Bone marrow (tissue), 2 donors: ENCODE data around the gene LENG8.
A peak's percentile ranks its signal among the peaks of the same experiment; 100 is the strongest.

Experiments used
- DNase-seq, 2 donors: peaks; one replicate each; lab custom pipeline; 2025; lab: John Stamatoyannopoulos, UW

LENG8 gene

DNA sequence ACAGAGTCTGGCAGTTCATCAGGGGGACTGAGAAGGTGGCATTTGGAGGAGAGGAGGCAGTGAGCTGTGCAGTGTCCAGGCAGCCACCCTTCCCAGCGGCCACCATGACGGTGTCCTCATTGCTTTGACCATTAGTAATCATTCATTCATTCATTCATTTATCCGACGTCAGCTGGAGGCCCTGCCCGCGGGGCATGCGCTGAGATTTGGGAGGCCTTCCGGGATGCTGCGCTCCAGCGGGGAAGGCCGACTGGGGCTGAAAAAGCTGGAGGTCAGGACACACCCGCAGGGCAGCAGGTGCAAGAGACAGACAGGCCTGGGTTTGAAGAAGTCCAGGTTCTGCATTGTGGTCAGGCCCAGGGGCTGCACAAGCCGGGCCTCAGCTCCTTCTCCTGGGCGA, 24.8 kb upstream of the LENG8 start:
- no peak for DNase-seq

DNA sequence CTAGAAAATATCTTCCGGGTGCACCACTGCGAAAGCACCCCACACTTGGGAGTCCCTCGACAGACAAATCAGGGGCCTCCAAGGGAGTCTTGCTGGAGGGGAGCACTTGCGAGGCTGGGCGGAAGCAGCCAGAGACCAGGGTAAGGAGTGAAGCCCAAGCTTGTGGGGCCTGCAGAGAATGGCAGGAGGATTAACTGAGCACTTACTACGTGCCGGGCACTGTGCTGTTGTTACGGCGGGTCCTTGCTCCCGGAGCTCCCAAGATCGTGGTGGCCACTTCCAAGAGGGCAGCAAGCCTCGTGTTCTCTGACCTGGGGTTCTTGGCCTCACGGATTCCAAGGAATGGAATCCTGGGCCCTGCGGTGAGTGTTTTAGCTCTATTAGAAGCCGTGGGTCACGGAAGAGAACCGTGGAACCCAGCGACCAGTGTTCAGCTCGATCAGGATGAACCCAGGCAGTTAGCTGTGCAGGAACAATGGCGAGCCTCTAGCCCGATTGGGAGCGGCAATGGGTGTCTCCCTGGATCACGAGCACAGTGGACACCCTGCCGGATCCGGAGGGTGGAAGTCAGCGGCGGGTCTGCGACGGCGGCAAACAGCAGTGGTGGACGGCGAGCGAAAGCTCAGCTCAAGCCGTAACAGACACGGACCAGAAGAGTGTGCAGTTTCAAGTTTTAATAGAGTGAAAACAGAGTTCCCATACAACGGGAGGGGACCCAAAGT, 24.2 kb upstream of the LENG8 start:
- DNase-seq: no peak

DNA sequence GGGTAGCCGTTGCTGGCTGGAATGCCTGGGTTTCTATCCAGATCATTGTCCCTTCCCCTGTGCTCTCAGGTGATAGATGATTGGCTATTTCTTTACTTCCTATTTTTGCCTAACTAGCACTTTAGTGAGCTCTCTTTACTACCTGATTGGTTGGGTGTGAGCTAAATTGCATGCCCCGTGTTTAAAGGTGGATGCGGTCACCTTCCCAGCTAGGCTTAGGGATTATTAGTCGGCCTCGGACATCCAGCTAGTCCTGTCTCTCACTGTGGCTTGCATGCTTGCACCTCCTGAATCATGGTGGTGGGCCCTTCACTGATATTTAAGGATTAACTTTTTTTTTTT, 23.6 kb upstream of the LENG8 start:
- DNase-seq: no peak

DNA sequence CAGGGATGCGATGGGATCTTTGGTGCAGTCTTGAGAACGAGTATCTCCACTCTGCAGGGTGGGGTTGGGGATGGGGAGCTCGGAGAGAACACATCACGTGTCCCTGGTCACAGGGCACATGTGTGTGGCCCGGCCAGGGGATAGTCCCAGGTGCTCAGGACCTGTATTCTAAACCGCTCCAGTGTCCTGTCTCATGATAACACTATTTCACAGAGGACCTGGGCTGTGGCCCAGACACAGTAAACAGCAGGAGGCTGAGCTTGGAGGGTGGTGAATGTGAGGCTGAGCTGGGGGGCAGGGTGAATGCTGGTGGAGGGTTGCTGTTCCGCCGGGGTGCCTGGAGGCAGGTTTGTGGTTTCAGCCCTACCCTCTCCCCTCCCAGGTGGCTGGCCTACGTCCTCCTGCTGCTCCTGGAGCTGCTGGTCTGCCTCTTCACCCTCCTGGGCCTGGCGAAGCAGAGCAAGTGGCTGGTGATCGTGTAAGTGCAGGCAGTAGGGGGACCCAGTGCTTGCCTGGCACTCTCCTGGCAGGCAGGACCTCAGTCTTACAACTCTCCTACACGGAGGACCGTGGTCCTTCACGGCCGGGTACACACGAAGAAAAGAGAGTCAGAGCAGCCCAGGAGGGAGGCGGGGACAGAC, 22.6 kb upstream of the LENG8 start:
- no peak for DNase-seq

DNA sequence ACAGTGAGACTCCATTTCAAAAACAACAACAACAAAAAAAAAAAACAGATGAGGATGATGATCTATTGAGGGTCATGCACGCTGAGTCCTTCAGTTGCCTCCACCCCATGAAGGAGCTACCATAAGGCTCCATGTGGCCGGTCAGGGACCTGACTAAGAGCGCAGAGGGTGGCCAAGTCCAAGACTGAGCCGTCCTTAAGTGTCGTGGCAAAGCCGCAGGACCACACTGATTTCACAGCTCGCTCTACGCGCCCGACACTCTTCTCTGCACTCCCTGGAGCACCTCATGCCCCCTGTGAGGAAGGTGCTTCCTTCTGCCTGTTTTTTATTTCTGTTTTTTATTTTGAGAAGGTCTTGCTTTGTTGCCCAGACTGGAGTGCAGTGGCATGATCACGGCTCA, 21.4 kb upstream of the LENG8 start:
- DNase-seq: no peak

DNA sequence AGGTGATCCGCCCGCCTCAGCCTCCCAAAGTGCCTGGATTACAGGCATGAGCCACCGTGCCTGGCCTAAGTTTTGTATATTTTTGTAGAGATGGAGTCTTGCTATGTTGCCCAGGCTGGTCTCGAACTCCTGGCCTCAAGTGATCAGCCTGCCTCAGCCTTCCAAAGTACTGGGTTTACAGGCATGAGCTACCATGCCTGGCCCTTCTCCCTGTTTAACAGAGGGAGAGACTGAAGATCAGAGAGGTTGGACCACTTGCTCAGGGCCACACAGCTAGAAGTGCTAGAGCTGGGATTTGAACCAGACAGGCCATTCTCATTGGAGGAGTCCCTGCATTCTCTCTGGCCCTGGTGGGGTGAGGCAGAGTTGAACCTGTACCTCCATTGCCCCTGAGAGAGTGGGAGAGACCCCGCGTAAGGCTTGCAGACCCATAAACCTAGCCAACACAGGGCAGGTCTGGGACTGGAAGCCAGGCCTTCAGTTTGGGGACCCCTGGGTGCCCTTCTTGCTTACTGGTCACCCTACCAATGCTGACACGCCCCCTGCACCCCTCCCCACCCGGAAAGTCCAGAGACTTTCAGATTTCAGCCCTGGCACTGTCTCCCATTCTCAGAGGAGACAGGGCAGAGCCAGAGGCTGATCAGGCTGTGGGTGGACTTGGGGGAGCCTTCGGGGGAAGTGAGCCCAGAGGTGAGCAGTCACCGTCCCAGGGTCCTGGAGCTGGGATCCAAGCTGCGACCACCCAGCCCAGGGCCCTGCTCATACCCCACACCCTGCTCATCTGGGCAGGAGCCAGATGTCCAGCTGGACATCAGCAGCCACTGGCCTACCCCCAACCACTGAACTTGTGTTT, 20.4 kb upstream of the LENG8 start:
- DNase-seq: no peak

DNA sequence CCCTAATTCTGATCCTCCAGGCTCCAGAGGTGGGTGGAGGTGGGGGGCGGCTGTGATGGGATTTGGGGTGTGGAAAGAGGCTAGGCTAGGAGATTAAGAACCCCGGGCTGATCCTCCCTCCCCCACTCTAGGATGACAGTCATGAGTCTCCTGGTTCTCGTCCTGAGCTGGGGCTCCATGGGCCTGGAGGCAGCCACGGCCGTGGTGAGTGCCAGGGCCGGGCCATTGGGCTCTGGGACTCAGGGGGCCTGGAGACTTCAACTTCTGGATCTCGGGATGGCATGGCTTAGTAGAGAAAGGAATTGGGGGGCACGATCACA, 19.9 kb upstream of the LENG8 start:
- DNase-seq: no peak

DNA sequence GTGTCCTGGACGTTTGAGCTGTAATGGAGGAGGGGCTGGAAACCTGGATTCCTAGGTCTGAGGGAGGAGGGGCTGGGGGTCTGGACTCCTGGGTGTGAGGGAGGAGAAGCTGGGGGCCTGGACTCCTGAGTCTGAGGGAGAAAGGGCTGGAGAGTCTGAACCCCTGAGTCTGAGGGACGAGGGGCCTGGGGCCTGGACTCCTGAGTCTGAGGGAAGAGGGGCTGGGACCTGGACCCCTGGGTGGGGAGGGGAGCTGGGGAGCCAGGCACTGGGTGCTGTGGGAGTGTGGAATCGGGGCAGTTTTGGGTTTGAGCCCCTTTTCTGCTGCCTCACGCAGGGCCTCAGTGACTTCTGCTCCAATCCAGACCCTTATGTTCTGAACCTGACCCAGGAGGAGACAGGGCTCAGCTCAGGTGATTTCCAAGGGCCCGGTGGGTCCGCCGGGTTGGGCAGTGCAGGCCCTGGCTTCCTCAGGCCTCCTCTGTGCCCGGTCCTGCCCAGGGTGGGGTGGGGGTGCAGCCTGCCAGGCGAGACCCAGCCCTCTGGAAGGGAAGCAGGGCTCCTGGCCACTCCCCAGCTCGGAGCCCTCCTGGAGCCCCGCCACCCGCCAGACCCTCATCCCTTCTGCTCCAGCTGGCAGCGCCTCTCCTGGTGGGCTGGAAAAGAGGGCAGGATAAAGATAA, 19.3 kb upstream of the LENG8 start:
- DNase-seq: no peak

DNA sequence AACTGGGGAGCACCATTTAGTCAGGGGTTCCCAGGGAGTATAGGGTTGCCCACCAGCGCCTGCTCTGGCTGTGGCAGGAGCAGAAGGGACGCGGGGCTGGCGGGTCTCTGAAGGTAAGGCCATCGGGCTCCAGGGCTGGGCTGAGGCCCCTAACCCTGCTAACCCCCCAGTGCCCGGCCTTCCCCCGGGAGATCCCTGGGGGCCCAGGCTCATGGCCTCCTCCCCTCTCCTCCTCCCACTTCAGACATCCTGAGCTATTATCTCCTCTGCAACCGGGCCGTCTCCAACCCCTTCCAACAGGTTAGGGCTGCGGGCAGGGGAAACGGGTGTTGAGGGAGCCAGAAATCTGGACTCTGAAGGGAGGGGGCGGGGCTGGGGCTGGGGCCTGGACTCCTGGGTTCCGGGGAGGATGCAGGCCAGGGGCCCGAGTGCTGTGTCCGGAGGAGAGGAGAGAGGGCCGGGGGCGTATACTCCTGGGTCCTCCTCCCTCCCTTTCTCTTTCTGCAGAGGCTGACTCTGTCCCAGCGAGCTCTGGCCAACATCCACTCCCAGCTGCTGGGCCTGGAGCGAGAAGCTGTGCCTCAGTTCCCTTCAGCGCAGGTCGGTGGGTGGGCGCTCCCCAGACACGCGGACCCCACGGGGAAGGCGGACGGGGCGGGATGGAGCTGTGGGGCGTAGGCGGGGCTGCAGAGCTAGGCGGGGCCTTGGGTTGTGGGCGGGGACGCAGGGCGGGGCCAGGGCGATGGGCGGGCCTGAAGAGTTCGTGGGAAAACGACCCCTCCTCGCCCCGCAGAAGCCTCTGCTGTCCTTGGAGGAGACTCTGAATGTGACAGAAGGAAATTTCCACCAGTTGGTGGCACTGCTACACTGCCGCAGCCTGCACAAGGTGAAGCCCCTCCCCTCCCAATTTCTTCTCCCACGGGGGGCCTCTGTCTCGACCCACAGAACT, 18.4 kb upstream of the LENG8 start:
- no peak for DNase-seq

DNA sequence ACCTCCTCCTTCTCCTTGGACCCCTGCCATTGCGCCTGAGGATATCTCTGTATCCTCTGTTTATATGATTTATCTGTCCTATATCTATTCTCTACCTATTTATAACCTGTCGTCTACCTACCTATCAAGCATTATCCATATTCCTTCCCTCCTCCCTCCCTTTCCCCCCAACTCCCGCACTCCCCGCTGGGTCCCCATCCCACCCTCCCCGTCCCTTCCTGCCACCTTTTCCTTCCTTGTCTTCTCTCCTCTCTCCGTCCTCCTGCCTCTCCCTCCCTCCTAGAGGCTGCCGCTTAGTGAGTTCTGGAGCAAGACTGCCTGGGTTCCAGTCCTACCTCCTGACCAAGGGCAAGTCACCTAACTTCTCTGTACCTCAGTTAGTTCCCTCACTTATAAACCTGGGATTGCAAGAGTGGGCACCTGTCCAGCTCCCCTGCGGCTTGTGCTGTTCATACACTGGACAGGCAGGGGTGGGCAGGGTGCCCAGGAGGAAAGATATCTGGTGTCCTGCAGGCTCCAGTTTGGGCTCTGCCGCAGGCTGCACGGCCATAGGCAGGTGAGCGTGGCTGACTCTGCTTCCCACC, 17.7 kb upstream of the LENG8 start:
- DNase-seq: no peak

DNA sequence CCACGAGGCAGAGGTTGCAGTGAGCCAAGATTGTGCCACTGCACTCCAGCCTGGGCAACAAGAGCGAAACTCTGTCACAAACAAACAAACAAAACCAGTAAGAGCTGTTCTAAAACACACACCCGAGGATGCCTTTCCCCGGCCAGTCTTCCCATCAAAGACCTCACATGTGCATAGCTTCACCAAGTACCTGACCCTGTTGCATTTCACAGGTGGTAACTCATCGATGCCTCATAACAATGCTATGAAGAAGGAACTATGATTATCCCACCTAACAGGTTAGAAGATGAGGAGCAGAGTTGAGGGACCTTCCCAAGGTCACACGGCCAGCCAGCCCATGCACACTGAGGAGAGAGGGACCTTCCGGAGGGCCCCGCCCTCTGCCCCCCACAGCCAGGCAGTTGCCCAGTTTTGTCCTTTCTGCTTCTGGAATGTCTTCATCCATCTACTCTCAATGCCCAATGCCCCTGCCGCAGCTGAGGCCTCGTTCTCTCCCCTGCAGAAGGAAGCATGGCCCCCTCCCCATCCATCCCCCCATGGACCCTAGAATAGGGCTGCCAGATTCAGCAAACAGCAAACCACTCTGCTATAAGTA, 16.8 kb upstream of the LENG8 start:
- DNase-seq: no peak

DNA sequence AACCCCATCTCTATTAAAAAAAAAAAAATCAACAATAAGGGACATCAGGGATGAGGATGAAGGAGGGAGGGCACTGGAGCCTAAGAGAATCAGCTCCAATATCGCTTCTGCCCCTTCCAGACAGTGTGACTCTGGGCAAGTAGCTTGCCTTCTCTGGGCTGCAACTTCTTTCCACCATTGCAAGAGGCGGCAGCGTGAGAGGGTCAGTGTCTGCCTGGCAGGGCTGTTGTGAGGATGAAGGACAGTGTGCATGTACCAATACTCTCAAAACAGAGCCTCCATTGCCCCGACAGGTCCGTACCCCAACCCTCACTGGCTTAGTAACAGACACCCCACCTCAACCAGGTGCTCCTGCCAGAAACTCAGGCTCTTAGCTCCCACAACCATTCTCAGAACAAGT, 15.3 kb upstream of the LENG8 start:
- DNase-seq: no peak

DNA sequence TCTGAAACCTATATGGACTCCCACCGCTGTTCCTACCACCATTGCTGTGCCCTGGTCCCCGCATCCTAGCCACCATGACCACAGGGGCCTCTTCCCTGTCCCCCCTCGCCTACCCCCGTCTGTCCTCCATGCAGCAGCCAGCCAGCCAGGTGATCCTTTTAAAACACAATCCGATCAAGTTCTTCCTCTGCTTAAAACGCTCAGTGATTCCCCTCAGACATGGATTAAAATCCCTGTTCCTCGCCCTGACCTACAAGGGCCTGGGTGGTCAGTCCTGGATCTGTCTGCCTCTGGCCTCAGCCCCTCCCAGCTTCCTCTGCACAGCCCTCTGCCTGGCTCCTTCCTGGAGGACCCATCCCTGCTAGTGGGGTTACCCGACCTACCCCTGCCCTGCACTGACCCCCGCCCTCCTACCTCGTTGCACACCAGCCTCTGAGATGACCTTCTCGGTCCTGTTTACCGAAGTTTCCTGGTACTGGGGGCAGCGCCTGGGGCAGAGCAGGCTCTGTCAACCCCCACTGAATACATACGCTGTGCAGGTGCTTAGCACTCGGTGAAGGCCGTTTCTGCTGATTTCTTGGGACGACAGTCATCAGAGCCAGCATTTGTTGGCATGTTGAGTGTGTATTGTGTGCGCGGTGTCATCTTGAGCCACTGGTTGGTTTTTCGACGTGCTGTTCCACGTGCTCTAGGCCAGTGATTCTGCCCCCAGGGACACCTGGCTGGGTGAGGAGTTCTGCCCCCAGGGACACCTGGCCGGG, 14.7 kb upstream of the LENG8 start:
- DNase-seq: no peak

DNA sequence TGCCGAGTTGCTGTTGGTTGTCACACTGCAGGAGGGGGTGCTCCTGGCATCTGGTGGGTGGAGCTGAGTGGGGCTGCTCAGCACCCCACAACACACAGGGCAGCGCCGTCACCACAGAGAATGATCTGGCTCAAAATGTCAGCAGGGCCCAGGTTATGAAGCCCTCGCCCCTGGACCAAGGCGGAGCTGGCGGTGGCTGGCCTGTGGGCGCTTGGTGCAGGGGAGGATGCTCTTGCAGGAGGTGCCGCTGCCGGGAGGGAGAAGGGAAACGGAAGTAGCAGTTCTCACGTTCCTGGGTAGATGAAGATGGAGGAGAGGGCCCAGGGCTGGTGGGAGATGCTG, 14.2 kb upstream of the LENG8 start:
- no peak for DNase-seq

DNA sequence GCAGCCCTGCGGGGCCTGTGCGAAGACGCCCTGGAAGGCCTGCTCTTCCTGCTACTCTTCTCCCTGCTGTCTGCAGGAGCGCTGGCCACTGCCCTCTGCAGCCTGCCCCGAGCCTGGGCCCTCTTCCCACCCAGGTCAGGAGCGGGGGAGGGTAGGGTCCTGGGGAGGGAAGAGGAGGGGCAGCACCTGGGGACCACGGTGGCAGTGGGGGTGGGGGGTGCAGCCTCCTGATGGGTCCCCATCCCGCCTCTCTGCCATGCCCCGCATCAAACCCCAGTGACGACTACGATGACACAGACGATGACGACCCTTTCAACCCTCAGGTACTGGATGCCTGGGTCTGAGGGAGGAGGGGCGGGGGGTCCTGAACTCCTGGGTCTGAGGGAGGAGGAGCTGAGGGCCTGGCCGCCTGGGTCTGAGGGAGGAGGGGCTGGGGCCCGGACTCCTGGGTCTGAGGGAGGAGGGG, 13.4 kb upstream of the LENG8 start:
- DNase-seq: no peak

DNA sequence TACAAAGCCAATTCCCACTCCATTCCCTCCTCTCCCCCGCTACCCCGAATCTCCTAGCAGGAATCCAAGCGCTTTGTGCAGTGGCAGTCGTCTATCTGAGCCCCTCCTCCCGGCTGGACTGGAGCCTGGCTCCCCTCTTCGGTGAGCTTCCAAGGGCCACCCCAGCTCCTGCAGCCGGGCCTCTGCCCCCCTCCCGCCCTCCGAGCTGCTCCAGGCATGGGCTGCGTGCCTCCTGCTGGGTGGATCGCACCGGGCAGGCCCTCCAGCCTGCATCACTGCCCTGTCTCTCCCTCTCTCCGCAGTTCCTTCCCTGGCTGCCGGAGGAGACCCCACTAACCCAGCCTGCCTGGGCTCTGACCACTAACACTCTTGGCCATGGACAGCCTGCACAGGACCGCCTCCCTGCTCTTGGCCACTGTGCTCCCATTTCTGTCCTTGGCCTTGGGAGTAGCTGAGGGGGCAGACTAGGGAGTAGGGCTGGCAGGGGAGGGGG, 12.9 kb upstream of the LENG8 start:
- no peak for DNase-seq

DNA sequence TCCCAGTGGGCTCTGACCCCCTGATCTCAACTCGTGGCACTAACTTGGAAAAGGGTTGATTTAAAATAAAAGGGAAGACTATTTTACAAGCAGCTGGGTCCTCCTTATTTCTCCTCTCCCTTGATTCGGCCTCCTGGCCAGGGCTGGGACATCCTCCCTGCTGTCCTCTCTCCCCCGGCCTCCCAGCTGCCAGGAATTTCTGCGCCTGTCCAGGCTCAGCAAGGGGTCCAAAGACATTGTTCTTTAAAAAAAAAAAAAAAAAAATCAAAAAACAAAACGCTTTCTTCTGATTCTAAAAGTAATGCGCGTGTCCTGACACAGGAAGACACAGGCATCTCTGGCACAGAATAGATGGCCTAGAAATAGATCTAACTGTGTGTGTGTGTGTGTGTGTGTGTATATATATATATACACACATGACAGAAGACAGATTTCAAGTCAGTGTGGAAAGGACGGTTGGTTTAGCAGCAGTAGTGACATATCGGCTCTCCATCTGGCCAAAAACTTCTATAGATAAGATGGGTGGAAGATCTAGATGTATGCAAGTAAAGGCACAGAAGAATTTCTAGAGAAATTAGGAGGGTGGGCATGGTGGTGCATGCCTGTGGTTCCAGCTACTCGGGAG, 12.3 kb upstream of the LENG8 start:
- no peak for DNase-seq

DNA sequence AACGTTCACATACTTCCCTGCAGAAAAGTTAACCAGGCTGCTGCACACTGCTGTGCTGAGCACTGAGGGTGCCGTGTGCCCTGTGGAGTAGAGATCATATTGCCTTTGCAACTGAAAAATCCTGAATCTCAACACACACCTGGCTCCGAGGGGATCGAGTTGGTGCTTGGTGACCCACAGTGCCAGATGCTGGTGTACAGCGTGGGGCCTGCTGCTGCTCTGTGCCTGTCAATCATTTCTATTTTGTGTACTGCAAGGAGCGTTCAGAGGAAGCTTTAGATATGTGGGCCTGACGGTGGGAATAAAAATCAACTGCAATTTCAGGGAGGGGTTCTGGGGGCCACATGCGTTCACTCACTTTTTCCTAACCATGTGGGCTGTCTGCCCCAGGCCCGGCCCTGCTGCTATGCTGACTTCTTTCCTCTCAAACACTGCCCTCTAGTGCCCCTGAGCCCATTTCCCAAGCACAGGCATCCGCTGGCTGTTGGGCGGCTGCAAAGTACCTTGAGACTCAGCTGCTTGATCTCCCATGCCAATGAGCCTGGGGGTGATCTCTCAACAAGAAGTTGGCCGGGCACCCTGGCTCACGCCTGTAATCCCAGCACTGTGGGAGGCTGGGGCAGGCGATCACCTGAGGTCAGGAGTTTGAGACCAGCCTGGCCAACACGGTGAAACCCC, 9.7 kb upstream of the LENG8 start:
- peak in 1 of 2 donors; percentile 54 for DNase-seq

DNA sequence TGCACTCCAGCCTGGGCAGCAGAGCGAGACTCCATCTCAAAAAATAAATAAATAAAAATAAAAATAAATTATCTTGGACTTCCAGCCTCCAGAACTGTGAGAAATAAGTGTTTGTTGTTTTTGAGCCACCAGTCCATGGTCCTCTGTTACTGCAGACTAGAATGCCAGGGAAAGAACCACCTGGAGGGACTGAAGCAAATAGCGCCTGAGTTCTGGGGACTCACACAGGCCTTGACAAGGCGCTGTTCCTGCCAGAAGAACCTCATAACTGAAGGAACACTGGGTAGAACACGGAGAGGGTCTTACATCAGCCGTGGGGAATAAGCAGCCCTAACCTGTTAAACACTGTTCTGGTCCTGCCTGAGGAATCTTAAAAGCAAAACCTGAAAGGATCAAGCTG, 8.4 kb upstream of the LENG8 start:
- DNase-seq: no peak
